Stimulated activated CD4-positive, alpha-beta T cell treated with anti-CD3 and anti-CD28 coated beads, Interleukin-1b, Interleukin-23, amount 100 ng/mL, for 24 hours (primary cell): Measurements from ENCODE around the gene IL21R.
A peak's percentile ranks its signal among the peaks of the same experiment; 100 is the strongest.
"Not testable (repeated sequence)": the region's sequence is repeated elsewhere in the genome, so short reads cannot be mapped to it uniquely, and the experiment has no call there.

Experiments
- DNase-seq, 4 experiments: peaks; one replicate each; pipeline ENCODE4 v3.0.0-alpha.2; 2020; ENCODE audit warnings: low read depth in 4 of 4, low spot score in 1 of 4

Gene IL21R

GRCh38 chr16:27400751-27401620 lies 988 bp upstream of the IL21R start:
- no peak for DNase-seq

GRCh38 chr16:27402569-27402963 lies 592 bp downstream of the IL21R start:
- DNase-seq = no peak

GRCh38 chr16:27402964-27403600 lies 1.1 kb downstream of the IL21R start:
- DNase-seq = no peak

- DNase-seq = no peak
Measured at GRCh38 chr16:27403601-27403992, 1.6 kb downstream of the IL21R start.

GRCh38 chr16:27404163-27404823 lies 2.3 kb downstream of the IL21R start:
- no peak for DNase-seq

GRCh38 chr16:27405546-27406451 lies 3.8 kb downstream of the IL21R start:
- peak; percentile 62 to 80 (median 68) for DNase-seq

- DNase-seq = no peak
Measured at GRCh38 chr16:27406511-27407128, 4.6 kb downstream of the IL21R start.

GRCh38 chr16:27407133-27407532 lies 5.2 kb downstream of the IL21R start:
- DNase-seq = no peak

- DNase-seq = peak in 1 of 4 experiments; percentile 25
Measured at GRCh38 chr16:27408012-27408601, 6.1 kb downstream of the IL21R start.

GRCh38 chr16:27408602-27409031 lies 6.6 kb downstream of the IL21R start:
- DNase-seq = no peak

GRCh38 chr16:27409958-27410357 lies 8.0 kb downstream of the IL21R start:
- DNase-seq = not testable (repeated sequence)

GRCh38 chr16:27410761-27411160 lies 8.8 kb downstream of the IL21R start:
- no peak for DNase-seq

GRCh38 chr16:27413956-27414355 lies 12.0 kb downstream of the IL21R start:
- DNase-seq = no peak

GRCh38 chr16:27414788-27415431 lies 12.9 kb downstream of the IL21R start:
- no peak for DNase-seq

GRCh38 chr16:27417047-27417671 lies 15.2 kb downstream of the IL21R start:
- DNase-seq = no peak

- no peak for DNase-seq
Measured at GRCh38 chr16:27421961-27422740, 20.2 kb downstream of the IL21R start.

GRCh38 chr16:27424772-27425498 lies 23.0 kb downstream of the IL21R start:
- no peak for DNase-seq

- no peak for DNase-seq
Measured at GRCh38 chr16:27425961-27426360, 24.0 kb downstream of the IL21R start.
